Neural cell (in vitro differentiated cells): ENCODE data around the gene ISYNA1. TPM values are rescaled to one million over a fixed set of nuclear protein-coding genes. Genes with fewer than 3 reads are reported as not detected.

Source experiments
- H2AFZ ChIP-seq: fragments of 200-600, 300-800 bp; sonication (generic), shearing (Covaris generic); 2 replicates; pipeline ENCODE4 v1.6.0; 2014; ENCODE audit warnings: low read depth, mild to moderate bottlenecking, antibody characterized with exemption, low read length, moderate library complexity
- H3F3A ChIP-seq: fragments of 200-600 bp; shearing (Covaris generic); 2 replicates; pipeline ENCODE4 v1.6.1; 2016; ENCODE audit warnings: mild to moderate bottlenecking, moderate library complexity, mixed read lengths, antibody characterized with exemption, low read length; ENCODE audit not compliant: insufficient read depth, poor library complexity, severe bottlenecking
- H3K27ac ChIP-seq: fragments of 200-600, 300-800 bp; sonication (generic), shearing (Covaris generic); 2 replicates; pipeline ENCODE4 v1.5.1; 2014; ENCODE audit warnings: mild to moderate bottlenecking, low read length, moderate library complexity
- H3K27me3 ChIP-seq: fragments of 300-800, 200-600 bp; sonication (generic), shearing (Covaris generic); 2 replicates; pipeline ENCODE4 v1.6.0; 2014; ENCODE audit warnings: mild to moderate bottlenecking, low read depth, low read length, moderate library complexity; ENCODE audit not compliant: insufficient read depth
- H3K36me3 ChIP-seq: fragments of 300-800, 200-600 bp; sonication (generic), shearing (Covaris generic); 2 replicates; pipeline ENCODE4 v1.5.1; 2014; ENCODE audit warnings: mild to moderate bottlenecking, antibody characterized with exemption, low read length, moderate library complexity; ENCODE audit not compliant: insufficient read depth
- H3K4me2 ChIP-seq: fragments of 300-800, 200-600 bp; sonication (generic), shearing (Covaris generic); 2 replicates; pipeline ENCODE4 v1.6.0; 2014; ENCODE audit warnings: mild to moderate bottlenecking, low read length
- H3K4me3 ChIP-seq: fragments of 300-800, 200-600 bp; sonication (generic), shearing (Covaris generic); 2 replicates; pipeline ENCODE4 v1.5.1; 2014; ENCODE audit warnings: mild to moderate bottlenecking, low read length, moderate library complexity
- H3K79me2 ChIP-seq: fragments of 200-600 bp; shearing (Covaris generic); replicated peaks from 2 replicates; pipeline ENCODE4 v1.6.0; 2014; ENCODE audit warnings: mild to moderate bottlenecking, low read length, moderate library complexity; ENCODE audit not compliant: insufficient read depth
- H3K9ac ChIP-seq: fragments of 300-800, 200-600 bp; sonication (generic), shearing (Covaris generic); 2 replicates; pipeline ENCODE4 v1.6.1; 2016; ENCODE audit warnings: mild to moderate bottlenecking, low read length, mixed read lengths
- H3K9me2 ChIP-seq: fragments of 200-600 bp; shearing (Covaris generic); 2 replicates; pipeline ENCODE4 v1.6.1; 2016; ENCODE audit warnings: mild to moderate bottlenecking, low read length, mixed read lengths; ENCODE audit not compliant: insufficient read depth
- H3K9me3 ChIP-seq: fragments of 200-600, 300-800 bp; sonication (generic), shearing (Covaris generic); 2 replicates; pipeline ENCODE4 v1.6.1; 2016; ENCODE audit warnings: mild to moderate bottlenecking, mixed run types, low read length, moderate library complexity, mixed read lengths
- H4K20me1 ChIP-seq: fragments of 200-600 bp; shearing (Covaris generic); 2 replicates; pipeline ENCODE4 v1.6.1; 2016; ENCODE audit warnings: mild to moderate bottlenecking, mixed run types; ENCODE audit not compliant: insufficient read depth
- CTCF ChIP-seq: fragments of 450-650 bp; IDR thresholded peaks from 2 replicates; pipeline ENCODE4 v1.5.1; 2014; ENCODE audit warnings: antibody characterized with exemption, mild to moderate bottlenecking, moderate library complexity; ENCODE audit not compliant: poor library complexity, severe bottlenecking
- EP300 ChIP-seq: fragments of 450-650 bp; conservative IDR thresholded peaks from 2 replicates; pipeline ENCODE4 v1.6.1; 2014; ENCODE audit warnings: antibody characterized with exemption, mild to moderate bottlenecking, moderate library complexity; ENCODE audit not compliant: poor library complexity, severe bottlenecking
- EZH2 ChIP-seq: fragments of 200-600, 300-800 bp; shearing (Covaris generic), sonication (generic); IDR thresholded peaks from 2 replicates; pipeline ENCODE4 v1.6.1; 2014; ENCODE audit warnings: antibody characterized with exemption, low read length, borderline replicate concordance, mild to moderate bottlenecking; ENCODE audit not compliant: insufficient read depth, poor library complexity, severe bottlenecking
- MXI1 ChIP-seq: fragments of 450-650 bp; conservative IDR thresholded peaks from 2 replicates; pipeline ENCODE4 v1.6.1; 2014; ENCODE audit warnings: antibody characterized with exemption, mild to moderate bottlenecking; ENCODE audit not compliant: poor library complexity, severe bottlenecking
- POLR2AphosphoS5 ChIP-seq: IDR thresholded peaks from 2 replicates; pipeline ENCODE4 v1.6.1; 2012
- RAD21 ChIP-seq: fragments of 450-650 bp; conservative IDR thresholded peaks from 2 replicates; pipeline ENCODE4 v1.6.1; 2014; ENCODE audit warnings: antibody characterized with exemption, mild to moderate bottlenecking, moderate library complexity
- REST ChIP-seq: IDR thresholded peaks from 2 replicates; pipeline ENCODE4 v1.6.1; 2012; ENCODE audit warnings: borderline replicate concordance
- SMC3 ChIP-seq: fragments of 450-650 bp; conservative IDR thresholded peaks from 2 replicates; pipeline ENCODE4 v1.6.1; 2014; ENCODE audit warnings: antibody characterized with exemption, mild to moderate bottlenecking, moderate library complexity; ENCODE audit not compliant: poor library complexity
- TAF1 ChIP-seq: IDR thresholded peaks from 2 replicates; pipeline ENCODE4 v1.6.1; 2012; ENCODE audit warnings: low read depth
- polyA plus RNA-seq: library from polyadenylated mRNA; depleted of rRNA; stranded (reverse); fragments of >200 nt; gene quantifications from 2 replicates; pipeline ENCODE4 v1.2.3, GENCODE V29; 2014

Gene ISYNA1
- polyA plus RNA-seq, 1 donor from 2014 or later: 123 TPM

DNA sequence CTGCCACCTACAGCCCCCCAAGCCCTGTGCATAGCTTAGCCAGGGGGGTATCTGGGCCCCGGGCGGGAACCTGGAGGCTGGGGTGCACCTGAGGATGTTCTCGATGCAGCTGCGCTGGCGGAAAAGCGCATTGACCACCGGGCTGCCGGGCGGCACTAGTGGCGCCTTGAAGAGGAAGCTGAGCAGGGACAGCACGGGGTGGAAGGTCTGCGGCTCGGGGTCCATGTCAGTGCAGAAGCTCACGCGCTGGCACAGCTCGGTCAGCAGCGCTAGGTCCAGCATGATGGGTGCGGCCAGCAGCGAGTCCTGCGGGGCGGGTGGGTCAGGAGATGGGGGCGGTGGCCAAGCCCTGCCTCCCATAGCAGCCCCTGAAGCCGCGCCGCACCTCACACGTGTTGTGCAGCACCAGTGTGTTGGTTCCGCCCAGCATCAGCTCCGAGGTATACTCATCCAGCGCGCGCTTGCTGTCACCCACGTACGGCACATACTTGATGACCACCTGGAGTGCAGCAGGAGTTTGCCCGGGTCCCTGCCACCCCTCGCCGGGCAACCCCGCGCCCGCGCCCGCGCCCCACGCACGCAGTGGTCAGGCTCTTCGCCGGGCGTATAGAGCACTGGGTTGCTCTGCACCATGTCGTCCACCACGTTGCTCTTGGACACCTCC, 2.6 kb downstream of the ISYNA1 start:
- no peak overlapping the region for H3K9ac ChIP-seq
- no peaks in the 10 kb centered on the region for H4K20me1 ChIP-seq
- H3K27me3 ChIP-seq: no peaks in the 10 kb centered on the region
- no peak overlapping the region for H3K4me3 ChIP-seq
- TF ChIP-seq EZH2 (no peak), TAF1 (no peak), POLR2AphosphoS5 (no peak)
- no peak overlapping the region for H2AFZ ChIP-seq
- H3K9me3 ChIP-seq: no peaks in the 10 kb centered on the region
- peaks cover 3% of the 10 kb centered on the region for H3F3A ChIP-seq
- no peaks in the 10 kb centered on the region for H3K36me3 ChIP-seq
- H3K9me2 ChIP-seq: no peaks in the 10 kb centered on the region
- H3K27ac ChIP-seq: no peak overlapping the region
- no peaks in the 10 kb centered on the region for H3K79me2 ChIP-seq
- no peak overlapping the region for H3K4me2 ChIP-seq

DNA sequence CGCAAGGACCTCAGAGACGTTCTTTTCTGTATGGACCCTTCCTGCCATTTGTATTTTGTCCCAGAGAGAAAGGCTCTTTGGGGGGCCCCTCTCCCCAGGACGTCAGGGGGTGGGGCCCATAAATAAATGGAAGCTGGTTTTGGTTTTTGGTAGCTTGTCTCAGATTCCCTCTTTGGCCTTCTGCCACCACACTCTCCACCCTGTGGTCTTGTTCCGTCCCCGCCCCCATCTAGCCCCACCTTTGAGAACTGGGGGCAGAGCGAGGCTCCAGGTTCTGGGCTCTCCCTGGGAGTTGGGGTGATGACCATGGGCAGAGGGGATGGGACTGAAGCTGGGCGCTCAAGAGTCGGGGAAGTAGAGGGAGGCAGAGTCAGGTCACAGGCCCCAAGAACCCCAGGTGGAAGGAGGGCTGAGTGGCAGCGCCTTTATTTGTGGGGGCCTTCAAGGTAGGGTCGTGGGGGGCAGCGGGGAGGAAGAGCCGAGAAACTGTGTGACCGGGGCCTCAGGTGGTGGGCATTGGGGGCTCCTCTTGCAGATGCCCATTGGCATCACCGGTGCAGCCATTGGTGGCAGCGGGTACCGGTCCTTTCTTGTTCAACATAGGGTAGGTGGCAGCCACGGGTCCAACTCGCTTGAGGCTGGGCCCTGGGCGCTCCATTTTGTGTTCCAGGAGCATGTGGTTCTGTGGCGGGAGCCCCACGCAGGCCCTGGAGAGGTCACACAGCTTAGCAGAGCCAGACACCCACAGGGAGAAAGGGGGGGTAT, 3.3 kb downstream of the ISYNA1 start:
- Histone ChIP-seq H3K36me3 (no peaks in the 10 kb centered on the region), H4K20me1 (no peaks in the 10 kb centered on the region), H3K79me2 (no peaks in the 10 kb centered on the region), H2AFZ (no peak overlapping the region), H3K9ac (no peak overlapping the region), H3K4me3 (no peak overlapping the region), H3K9me2 (no peaks in the 10 kb centered on the region), H3K27ac (no peak overlapping the region), H3F3A (peaks cover 3% of the 10 kb centered on the region), H3K27me3 (no peaks in the 10 kb centered on the region), H3K9me3 (no peaks in the 10 kb centered on the region), H3K4me2 (no peak overlapping the region)
- no peak for TF ChIP-seq EP300
- TF ChIP-seq SMC3: no peak
- TF ChIP-seq POLR2AphosphoS5: no peak
- no peak for TF ChIP-seq MXI1
- no peak for TF ChIP-seq RAD21
- TF ChIP-seq REST: no peak
- no peak for TF ChIP-seq TAF1
- no peak for TF ChIP-seq EZH2
- no peak for TF ChIP-seq CTCF
